HFFc6 (cell line): ENCODE measurements around the gene ZNF775. TPM values are rescaled to one million over a fixed set of nuclear protein-coding genes. Genes with fewer than 3 reads are reported as not detected.

Source experiments
- DNase-seq: peaks from one replicate; pipeline ENCODE4 v3.0.0-alpha.2; 2018
- H3K27ac Mint-ChIP-seq: 2 replicates; pipeline ENCODE4 v1.8.0; 2020; ENCODE audit warnings: mild to moderate bottlenecking, mixed read lengths
- H3K27me3 Mint-ChIP-seq: 2 replicates; pipeline ENCODE4 v1.8.0; 2021; ENCODE audit warnings: mild to moderate bottlenecking, moderate library complexity, mixed read lengths; ENCODE audit not compliant: insufficient read depth
- H3K36me3 Mint-ChIP-seq: 2 replicates; pipeline ENCODE4 v1.8.0; 2021; ENCODE audit warnings: low read depth, mixed read lengths
- H3K4me1 Mint-ChIP-seq: 2 replicates; pipeline ENCODE4 v1.8.0; 2020; ENCODE audit warnings: low read depth, mixed read lengths
- H3K4me3 Mint-ChIP-seq: 2 replicates; pipeline ENCODE4 v1.8.0; 2020; ENCODE audit warnings: mild to moderate bottlenecking, moderate library complexity, mixed read lengths
- H3K9me3 Mint-ChIP-seq: 2 replicates; pipeline ENCODE4 v1.8.0; 2020; ENCODE audit warnings: mild to moderate bottlenecking, mixed read lengths
- CTCF ChIP-seq: fragments of 200-600 bp; sonication (generic); IDR thresholded peaks from 2 replicates; pipeline ENCODE4 v1.5.0; 2021; ENCODE audit warnings: antibody characterized with exemption, mild to moderate bottlenecking
- total RNA-seq, 6 experiments: library from RNA; stranded (reverse); fragmentation: NEBNext Ultra II Directional; extraction: Animal tissue kit (Norgen Biotek cat#: 25700); gene quantifications; 2 replicates in 1 of 6; 3 replicates in 5 of 6; pipeline ENCODE4 v1.2.3, GENCODE V29; 2021

ZNF775 gene
- total RNA-seq, 6 experiments from 2014 or later = 2.7 to 3.8 (median 2.9) TPM

- no peaks in the 10 kb centered on the region for H3K9me3 Mint-ChIP-seq
- DNase-seq = no peak
- TF ChIP-seq CTCF = no peak
- H3K4me3 Mint-ChIP-seq = no peak overlapping the region
- peaks cover 1% of the 10 kb centered on the region; the same call in 1 of the 2 replicates for H3K27me3 Mint-ChIP-seq
- H3K36me3 Mint-ChIP-seq = peaks cover 4% of the 10 kb centered on the region; the same call in 1 of the 2 replicates
- peaks cover 7% of the 10 kb centered on the region for H3K4me1 Mint-ChIP-seq
- no peak overlapping the region for H3K27ac Mint-ChIP-seq
These were observed 32.5 kb downstream of the ZNF775 start for GRCh38 chr7:150411606-150412005.

DNA sequence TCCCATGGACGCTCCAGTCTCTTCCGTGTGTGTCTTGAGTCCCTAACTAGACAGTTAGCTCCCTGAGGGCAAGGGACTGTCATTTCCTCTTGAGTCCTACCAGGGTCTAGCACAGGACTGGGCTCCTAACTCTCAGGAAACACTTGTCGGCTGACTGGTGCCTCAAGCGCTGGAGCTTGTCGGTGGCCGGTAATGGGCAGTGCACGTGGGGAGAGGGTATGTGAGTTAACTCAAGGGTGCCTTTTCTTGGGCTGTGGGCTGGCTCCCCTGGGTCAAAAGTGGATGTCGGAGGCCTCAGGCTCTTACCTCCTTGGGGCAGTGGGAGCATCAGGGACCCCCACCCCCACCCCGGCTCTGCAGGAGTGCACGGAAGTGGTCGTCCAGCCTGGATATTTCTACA is 32.9 kb downstream of the ZNF775 start:
- peaks cover 1% of the 10 kb centered on the region; the same call in 1 of the 2 replicates for H3K27me3 Mint-ChIP-seq
- no peak overlapping the region for H3K4me3 Mint-ChIP-seq
- TF ChIP-seq CTCF = no peak

DNA sequence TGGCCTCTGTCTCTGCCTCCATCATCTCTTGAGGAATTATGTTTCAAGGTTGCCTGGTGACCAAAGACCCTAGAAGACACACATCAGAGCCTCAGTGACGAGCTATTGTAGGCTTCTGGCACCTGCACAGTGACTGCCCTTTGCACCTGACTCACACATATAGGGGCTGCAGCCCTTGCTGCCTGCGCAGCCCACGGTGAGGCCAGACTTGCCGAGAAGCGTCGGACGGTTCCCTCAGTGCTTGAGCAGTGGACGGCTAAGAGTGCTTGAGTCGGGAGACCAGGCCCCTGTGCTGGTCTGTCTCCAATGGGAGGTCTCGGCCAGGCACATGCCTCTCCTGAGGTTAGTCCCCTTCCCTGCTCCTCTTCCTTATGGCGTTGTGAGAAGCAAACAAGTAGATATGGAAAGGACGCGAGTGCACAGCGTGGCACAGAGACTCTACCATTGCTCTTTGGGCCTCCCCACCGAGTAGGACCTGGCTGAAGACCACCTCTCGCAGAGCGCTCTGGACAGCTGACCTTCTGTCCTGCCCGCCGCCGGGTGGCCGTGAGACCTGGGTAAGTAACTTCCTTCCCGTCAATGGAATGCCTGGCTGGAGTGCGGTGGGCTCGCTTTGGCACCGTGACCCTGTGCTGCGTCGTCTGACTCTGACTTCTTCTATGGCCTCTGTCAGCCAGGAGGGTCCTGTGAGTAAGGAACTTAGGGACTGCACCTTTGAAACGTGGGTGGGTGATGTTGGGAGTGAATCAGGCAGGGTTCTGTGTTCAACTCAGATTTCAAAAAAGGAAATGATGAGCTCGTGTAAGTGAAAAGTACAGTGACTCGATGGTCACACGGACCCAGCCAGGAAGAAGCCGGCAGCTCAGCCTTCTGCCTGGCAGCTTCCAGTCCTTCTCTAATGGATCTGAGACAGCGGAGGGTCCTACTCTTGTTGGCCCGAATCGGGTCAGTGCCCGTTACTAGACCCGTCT is 33.7 kb downstream of the ZNF775 start:
- H3K27me3 Mint-ChIP-seq = peaks cover 4% of the 10 kb centered on the region
- no peaks in the 10 kb centered on the region for H3K4me1 Mint-ChIP-seq
- DNase-seq = no peak
- no peaks in the 10 kb centered on the region for H3K9me3 Mint-ChIP-seq
- no peak overlapping the region for H3K4me3 Mint-ChIP-seq
- TF ChIP-seq CTCF = no peak
- H3K36me3 Mint-ChIP-seq = no peaks in the 10 kb centered on the region
- no peak overlapping the region for H3K27ac Mint-ChIP-seq

More for the DNA sequence above, 32.9 kb downstream of the ZNF775 start:
- Mint-ChIP-seq H3K27ac (no peak overlapping the region), H3K4me1 (peaks cover 3% of the 10 kb centered on the region), H3K9me3 (no peaks in the 10 kb centered on the region), H3K36me3 (peaks cover 3% of the 10 kb centered on the region; the same call in 1 of the 2 replicates)
- DNase-seq = no peak

- no peaks in the 10 kb centered on the region for H3K4me1 Mint-ChIP-seq
- H3K36me3 Mint-ChIP-seq = no peaks in the 10 kb centered on the region
- H3K27ac Mint-ChIP-seq = no peak overlapping the region
- H3K9me3 Mint-ChIP-seq = no peaks in the 10 kb centered on the region
- no peak for TF ChIP-seq CTCF
- DNase-seq = no peak
- peaks cover 6% of the 10 kb centered on the region for H3K27me3 Mint-ChIP-seq
- no peak overlapping the region for H3K4me3 Mint-ChIP-seq
These were observed 34.5 kb downstream of the ZNF775 start for GRCh38 chr7:150413640-150414081.

DNA sequence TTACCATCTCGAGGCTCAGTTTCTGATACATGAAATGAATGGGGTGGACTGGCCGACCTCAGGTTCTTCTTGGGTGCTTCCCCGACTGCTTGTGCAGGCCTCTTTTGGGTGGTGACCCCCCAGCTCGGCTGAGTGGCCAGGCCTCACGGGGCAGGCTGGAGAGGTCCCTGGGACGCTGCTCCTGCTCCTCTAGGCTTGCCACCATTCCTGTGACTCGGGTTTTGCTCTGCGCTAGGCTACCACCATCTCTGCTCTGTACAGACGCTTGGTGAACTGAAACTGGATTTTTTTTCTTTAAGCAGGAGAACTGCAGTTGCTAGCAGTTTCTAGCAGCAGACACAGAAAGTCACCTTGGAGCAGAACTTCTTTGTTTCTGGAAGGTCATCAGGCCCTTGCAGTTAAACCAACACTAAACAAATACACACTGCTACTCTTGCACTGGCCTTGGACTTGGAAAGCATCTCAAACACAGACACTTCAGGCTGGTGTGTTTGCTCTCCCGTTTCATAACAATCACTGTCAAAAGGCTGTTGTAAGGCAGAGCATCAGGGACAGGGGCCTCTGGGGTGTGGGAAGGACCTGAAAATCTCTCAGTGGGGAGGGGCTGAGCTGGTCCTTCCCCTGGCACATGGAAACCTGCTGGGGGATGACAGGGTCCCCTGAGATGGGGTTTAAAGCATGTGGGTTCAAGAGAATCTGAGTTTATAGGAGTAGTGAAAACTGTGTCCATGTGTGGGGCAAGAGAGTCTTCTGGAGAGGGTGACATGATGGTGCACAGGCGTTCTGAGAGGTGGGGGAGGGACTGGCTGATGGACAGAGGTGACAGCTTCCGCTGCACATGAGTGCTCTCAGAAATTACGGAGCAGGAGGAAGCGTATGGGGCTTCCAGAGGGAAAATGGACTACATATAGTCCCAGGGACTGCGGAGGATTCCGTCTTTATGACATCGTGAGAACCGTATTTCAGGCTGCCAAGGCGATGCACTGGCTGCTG is 36.3 kb downstream of the ZNF775 start:
- Mint-ChIP-seq H3K4me3 (no peak overlapping the region), H3K4me1 (no peaks in the 10 kb centered on the region), H3K27ac (no peak overlapping the region), H3K36me3 (no peaks in the 10 kb centered on the region), H3K9me3 (no peaks in the 10 kb centered on the region), H3K27me3 (peaks cover 9% of the 10 kb centered on the region)
- DNase-seq = no peak
- TF ChIP-seq CTCF = no peak
